ENCODE data around the gene CBARP.

Gene CBARP

DNA sequence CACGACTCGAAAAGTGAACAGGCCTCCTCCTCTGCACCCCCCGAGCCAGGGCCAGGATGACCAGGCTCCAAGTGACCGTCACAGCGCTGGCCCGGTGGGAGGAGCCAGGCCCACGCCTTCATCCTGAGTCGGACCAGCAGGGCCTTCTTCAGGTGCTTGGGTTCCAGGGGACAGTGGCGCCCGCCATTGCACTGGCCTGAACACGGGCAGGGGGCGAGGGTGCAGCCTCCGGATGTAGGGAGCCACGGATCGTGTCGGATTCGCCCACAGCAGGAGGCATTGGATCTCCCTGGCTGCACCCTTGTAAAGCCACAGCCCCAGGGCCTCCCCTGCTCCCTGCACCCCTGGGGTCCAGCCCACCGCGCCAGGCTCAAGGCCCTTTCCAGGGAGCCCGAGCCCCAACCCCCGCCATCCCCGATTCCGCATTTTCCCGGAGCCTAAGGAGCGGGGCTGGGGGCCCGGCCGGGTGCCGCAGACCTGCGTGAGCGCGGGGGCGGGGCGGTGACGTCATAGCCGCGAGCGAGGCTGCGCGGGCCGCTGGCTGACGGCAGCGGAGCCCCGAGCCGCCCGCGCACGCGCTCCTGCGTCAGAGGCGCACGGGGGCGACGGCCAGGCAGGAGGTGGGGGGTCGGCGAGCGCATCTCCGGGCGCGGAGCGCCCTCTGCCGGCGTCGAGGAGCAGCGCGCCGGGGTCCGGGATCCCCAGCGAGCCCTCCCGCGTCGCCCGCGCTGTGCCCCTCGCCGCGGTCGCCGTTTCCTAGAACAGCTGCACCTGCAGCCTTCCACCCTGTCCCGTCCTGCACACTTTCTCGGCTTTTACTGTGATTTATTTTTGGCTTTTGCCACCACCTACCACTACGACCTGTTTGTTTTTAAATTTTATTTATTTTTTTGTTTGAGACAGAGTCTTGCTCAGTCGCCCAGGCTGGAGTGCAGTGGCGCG lies 2.3 kb upstream of the CBARP start:
- peak; percentile 90 to 97 for DNase-seq

DNA sequence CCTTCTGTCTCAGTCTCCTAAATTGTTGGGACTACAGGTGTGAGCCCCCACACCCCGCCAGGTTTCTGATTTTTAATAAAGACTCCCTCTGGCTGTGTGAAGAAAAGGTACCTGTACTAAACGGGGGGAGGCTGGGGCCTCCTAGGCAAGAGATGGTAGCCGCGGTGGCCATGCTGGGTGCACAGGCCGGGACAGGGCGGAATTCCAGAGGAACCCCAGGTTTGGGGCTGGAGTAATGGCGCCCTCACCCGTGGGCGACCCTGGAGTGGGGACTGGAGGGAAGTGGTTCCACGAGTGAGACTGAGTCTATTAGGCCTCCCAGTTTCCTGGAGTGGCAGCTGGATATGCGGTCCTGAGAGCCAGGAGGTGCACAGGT lies 1.6 kb upstream of the CBARP start:
- peak in 1 of 2 donors; percentile 24 for DNase-seq

DNA sequence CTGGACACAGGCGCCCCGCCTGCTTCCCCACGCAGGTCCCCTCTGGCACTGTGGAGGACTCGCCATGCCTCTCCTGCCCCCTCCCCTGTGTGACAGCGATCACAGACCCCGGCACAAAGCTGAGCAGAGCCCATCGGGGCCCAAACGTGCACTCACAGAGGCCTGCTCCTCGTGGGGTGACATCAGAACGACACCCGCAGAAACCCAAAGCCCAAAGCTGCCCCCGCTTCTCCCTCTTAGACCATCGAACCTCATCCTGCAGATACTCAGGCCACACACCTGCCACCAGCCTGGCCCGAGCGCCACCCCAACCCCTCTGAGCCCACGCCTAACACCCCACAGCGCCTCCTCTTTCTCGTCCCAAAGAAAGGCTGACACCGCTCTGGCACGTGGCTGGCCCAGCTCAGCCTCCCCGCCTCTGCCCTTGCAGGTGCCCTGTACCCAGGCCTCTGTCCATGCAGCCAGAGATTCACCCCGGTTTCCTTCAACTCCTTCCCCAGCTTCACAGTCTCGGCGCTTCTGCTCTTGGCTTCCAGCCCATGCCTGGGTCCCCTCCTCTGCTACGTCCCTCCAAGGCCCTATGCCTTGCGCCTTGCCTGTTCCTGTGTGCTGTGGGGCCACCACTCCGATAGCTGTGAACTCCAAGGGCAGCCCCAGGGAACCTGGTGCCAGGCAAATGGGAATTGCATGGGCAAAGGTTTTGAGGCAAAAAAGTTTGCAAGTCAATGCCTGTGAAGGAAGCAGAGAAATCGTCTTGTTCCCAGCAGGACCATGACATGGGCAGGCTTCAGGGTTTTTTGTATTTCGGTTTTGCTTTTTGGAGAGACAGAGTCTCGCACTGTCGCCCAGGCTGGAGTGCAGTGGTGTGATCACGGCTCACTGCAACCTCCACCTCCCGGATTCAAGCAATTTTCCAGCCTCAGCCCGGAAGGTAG lies 831 bp upstream of the CBARP start:
- DNase-seq, result no peak

DNA sequence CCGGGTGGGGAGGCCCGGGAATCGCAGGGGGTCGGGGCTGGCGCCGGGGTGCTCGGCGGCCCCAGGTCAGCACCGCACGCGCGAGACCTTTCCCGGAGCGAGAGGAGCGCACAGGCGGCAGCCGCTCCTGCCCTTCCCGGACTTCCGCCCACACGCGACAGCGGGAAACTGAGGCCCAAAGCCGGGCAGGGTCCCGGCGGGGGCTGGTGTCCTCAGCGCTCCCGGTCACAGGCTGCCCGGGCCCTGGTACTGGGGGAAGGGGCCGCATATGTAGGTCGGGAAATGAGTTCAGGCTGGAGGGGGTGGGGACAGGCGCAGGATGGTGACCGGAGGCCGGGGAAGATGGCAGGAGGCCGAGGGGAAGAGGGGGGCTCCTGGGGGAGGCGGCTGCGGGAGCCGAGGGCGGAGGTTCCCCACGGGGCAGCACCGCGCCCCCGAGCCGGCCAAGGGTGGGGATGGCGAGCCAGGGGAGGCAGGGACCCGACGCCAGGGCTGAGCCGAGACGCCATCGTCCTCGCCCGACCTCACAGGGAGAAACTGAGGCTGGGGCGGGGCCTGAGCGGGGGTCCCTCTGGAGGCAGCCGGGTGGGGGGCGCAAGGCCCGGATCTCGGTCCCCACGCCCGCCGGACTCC lies 662 bp downstream of the CBARP start:
- no peak for DNase-seq

DNA sequence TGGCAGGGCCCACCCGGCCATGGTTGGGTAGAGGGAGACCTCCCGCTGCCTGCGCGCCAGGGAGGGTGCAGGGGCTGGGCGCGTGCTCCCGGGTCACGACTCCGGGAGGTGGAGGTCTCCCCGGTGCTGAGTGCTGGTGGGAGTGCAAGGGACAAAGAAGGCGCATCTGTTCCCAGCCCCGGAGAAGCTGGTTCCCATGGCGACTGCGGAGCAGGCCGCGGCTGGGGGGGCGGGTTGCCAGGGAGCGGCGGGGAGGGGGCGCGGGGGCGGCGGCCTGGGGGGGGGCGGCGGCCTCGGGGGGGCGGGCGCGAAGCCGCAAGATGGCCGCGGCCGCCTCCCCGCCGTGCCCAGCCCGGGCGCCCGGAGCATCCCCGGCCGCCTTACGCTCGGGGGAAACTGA lies 1.2 kb downstream of the CBARP start:
- no peak for DNase-seq

DNA sequence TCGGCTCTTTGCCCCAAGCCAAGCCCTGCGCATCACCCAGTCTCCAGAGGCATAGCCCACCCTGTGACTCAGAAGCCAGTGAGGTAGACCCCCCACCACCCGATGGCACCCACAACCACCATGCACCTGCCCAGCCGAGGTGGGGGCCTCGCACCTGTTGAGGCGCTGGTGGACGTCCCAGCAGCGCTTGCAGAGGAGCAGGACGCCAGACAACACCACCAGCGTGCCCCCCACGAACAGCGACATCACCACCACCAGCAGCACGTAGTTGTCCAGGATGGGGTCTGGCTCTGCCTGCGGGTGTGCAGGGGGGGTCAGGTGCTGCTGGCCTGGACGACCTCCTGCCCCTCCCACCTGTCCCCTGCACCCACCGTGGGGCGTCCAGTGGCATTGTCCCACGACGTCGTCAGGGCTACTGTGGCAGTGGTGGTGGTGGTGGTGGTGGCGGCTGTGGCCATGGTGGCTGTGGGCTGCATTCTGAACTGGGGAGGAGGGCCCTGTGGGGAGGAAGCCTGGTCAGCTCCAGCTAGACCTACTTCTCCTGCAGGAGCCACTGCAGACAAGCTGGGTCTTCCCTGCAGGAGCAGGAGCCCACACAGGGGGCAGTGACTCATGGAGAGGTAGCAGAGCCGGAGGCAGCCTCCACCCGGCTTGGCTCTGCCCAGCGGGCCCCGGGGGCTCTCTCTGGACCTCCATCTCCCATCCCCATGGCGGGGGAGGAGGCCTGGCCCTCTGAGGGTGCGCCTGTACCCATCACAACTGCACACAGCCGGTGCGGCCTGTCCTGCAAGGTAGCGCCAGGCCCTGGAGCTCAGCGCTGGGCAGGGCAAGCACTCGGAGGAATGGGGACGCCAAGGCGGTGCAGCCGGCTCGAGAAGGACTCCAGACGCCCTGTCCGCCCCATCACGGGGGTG lies 1.9 kb downstream of the CBARP start:
- no peak for DNase-seq

DNA sequence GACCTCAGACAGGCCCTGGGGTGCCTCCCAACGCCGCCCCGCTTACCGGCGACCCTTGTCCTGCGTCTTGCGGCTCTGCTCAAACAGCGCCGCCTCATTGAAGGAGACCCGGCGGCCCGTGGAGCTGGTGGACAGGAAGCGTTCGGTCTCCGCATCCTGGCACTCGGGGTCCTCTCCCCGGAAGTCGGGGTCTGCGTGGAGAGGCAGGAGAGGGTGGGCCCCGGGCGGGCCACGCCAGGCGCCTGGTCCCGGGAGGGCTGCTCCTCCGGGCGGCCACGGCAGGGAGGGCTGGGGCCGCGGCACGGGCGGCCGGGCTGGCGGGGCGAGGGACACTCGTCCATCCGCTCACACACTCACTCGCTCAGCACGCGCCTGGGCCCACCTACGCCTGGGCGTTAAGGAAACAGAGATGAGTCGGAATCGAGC lies 2.8 kb downstream of the CBARP start:
- no peak for DNase-seq

DNA sequence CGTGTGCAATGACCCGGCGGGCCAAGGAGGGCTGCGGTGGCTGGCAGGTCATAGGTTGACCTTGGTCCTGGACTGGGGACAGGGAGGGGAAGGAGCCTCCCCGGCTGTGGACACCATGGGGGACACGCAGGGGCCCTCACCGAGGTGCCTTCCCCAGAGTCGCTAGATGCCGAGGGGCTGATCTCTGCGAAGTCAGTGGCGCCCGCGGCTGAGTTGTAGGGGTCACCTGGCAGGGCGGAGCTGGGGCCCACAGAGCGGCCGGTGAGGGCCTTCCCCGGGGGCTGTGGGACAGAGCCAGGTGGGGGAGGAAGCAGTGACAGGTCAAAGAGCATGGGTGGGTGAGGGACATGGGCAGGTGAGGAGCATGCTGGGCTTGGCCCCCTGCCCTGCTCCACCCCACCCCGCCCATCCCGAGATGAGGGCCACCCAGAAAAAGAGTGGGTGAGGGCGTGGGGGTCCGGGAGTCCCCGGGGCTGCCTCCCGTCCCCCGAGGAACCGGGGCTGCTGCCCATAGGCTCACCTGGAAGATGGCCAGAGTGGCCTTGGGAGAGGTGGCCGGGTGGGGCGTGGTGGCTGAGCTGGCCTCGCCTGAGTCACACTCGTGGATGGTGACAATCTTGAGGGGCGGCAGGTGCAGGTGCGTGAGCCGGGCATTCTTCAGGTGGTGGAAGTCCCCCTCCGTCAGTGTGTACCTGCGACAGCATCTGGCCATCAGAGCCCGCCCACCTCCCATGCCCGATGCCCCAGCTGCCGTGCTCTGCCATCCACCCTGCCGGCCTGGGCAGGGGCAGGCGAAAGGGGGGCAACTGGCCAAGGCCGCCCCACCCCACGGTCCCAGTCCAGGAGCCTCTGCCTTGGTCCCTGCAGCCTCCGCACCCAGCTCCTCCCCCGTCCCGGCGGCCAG lies 3.5 kb downstream of the CBARP start:
- no peak for DNase-seq

DNA sequence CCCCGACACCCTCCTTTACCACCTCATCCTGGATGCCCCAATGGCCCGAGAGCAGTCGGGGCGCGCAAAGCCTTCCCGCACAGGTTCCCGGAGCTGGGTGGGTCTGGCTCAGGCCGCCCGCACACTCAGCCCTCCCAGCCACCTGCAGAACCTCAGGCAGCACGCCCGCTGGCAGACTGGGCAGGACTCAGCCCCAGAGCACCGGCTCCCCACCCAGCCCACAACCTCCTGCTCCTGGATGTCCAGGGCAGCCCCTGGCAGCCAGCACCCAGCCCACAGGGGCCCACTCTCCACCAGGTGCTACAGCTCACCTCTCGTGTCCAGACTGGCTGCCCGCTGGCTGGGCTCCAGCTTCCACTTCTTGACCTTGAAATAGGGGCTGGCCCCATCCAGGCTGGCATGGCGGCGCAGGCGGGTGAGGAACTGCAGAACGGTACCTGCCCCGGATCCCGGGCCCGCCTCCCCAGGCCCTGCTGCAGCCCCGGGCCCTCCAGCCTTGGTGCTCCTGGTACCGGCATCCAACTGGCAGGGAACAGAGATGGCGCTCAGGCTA lies 4.6 kb downstream of the CBARP start:
- no peak for DNase-seq

DNA sequence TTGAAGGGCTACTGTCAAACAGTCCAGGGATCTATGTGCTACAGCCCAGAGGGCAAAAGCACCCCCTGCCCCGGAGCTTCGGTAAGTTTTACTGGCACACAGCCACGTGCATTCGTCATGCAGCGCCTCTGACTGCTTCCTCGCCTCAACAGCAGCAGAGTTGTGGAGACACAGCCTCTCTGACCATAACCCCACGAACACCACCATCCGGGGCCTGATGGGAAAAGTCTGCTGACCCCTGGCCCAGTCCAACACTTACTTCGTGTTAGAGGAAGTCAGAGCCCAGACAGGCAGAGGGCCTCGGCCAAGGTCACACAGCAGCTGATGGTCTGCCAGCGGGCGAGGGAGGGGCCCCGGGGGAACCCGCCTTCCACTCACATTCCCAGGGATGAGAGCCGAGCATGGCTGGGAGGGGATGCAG lies 5.1 kb downstream of the CBARP start:
- peak in 1 of 2 donors; percentile 46 for DNase-seq

DNA sequence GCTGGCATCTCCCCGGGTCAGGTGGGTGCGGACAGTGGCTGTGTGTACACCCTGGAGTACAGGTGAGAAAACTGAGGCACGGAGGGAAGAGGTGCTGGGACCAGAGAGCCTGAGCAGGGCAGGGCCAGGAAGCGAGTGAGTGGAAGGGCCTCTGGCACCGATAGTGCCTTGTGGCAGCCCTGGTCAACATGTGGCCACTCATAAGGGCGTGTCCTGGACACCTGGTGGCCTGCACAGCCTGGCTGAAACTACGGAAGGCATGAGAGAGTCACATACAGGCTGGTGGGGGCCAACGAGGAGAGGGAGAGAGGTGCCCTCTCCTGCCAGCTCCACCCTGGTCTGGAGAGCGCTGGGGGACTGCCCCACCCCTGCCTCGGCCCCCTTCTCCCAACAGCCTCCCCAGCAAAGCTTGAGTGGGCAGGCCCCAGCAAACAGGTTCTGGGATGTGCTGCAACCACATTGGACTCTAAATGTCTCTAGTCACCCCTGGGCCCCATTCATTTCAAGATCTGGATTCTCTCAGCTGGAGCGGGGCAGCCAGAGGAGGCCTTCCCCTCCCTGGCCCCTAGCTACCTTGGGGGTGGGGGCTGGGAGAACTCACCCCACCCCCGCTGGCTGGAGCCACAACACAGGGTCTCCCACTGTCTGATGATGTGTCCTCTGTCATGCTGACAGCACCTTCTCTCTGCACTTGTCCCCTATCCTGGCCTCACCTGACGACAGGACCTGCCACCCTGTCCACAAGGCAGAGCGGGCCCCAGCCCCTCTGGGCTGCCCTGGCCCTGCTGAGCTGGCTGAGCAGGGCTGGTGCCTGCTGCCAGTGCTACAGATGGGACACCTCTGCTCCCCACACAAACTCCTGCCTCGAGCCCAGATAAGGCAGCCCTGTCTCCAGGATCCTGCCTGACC lies 5.8 kb downstream of the CBARP start:
- no peak for DNase-seq

DNA sequence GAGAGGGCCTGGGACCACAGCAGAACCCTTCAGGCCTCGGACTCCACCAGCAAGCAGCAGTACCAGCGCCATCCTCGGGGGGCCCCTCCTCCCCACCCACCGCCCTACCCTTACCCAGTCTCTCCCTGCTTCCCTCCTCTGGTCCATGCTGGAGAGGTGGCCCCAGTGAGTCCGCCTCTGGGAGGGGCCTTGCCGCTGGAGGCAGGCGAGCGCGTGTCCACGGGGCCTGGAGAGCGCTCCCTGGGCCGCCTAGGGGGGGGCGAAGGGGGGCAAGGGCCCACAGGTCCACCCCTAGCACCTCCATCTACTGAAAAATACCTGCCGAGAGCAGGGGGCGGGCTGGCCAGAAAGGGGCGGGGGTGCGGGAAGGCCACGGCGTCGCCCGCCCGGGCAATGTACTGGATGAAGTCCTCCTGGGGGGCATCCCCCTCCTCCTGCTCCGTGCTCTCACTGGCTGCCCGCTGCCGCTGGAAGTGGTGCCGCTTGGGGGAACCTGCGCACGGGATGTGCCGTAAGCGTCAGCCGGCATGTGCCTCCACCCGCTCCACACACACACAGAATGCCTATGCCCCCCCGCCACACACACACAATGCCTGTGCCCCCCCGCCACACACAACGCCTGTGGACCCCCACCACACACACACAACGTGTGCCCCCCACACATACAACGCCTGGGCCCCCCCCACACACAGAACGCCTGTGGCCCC lies 6.9 kb downstream of the CBARP start:
- DNase-seq, result no peak

DNA sequence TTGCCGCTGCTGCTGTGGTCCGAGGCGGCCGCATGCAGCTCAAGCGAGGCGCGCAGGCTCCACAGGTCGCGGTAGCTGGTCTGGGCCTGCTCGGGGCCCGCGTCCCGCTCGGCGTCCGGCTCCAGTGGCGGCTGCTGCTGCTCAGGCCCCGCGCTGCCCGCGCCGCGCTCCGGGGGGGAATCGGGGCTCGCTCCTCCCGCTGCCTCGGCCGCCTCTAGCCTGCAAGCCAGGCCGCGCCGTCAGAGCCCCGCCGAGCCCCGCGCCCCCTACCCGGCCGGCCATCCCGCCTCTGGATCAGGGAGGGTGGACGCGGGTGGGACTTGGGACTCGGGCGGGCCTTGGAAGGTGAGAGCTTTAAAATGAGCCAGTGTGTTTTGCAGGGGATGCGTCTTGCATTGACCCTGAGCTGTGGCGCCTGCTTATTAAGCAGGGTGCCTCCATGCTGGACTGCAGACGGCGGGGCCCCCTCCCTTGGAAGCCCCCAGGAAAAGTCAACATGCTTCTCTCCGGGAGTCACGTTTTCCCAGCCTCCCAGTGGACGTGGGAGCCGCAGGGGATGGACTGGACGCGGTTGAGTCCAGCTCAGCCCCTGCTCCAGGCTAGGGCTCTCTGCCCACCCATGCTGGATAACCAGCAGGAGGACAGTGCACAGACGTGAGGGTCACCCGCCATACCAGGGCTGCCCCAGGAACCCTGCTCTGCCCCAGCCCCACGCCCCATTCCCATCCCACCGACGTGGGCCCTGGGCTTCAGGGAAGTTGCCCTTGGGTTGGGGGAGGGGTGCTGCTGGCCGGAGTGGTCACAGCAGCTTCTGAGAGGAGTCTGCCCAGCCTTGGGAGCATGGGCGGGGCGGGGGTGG lies 7.7 kb downstream of the CBARP start:
- DNase-seq, result no peak

DNA sequence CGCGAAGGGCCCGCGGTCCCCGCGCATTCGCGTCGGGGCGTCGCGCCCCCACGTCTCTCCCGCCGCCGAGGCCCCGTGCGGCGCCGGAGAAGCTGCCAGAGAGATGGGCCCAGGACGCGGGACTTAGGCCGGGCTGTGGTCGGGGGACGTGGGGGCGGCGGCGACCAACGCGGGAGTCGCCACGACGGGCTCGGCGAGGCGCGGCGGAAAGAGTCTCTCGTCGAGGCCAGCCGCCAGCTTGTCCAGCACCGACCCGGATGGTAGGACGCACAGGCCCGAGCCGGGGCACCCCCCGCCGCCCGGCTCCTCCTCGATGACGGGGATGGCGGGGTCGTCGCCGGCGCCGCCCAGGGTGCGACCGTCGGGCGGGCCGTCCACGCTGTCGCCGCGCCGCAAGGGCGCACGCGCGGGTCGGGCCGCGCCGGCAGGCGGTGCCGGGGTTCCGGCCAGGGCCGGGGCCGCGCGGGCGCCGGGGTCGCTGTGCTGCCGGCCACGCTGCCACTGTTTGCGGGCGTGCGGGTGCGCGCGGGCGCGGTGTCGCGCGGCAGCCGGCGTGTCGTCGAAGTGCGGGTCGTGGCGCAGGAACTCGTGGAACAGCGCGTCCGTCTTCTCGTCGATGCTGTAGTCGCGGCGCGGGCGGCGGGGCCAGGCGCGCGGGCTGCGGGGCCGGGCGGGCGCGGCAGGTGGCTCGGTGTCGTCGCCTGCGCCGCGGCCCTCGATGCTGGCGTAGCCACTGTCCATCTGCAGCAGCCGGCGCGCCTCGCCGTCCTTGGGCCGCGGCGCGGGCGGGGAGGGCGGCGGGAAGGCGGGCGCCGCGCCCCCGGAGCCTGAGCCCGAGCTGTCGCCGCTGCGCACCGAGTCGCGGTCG lies 8.5 kb downstream of the CBARP start:
- no peak for DNase-seq

DNA sequence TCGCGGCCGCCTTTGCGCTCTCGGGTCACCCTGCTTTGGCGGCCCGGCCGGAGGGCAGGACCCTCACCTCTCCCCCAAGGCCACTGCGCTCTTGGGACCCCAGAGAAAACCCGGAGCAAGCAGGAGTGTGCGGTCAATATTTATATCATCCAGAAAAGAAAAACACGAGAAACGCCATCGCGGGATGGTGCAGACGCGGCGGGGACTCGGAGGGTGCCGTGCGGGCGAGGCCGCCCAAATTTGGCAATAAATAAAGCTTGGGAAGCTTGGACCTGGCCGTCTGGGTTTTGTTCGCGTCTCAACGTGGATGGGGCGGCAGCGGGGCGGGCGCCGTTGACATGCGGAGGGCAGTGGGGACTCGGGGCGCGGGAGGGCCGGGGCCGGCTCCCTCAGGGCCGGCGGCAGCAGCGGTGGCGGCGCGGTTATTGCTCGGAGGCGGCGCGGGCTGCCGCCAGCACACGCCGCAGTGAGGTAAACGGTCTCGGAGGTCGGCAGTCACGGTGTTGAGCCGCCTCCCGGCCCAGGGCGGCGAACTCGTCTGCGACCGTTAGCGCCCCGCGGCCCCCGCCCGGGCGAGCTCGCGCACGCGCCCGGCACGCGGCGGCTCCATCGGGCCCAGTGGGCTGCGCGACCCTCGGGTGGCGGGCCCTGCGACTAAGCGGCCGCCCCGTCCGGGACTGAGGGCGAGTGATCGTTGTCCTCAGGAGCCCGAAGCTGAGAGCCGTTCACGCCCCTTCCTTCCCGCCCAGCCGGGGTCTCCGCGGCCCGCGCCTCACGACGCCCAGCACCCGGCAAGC lies 9.4 kb downstream of the CBARP start:
- DNase-seq, result no peak
